Fibroblast of lung (primary cell): ENCODE measurements around the gene ZYG11B. TPM values are rescaled to one million over a fixed set of nuclear protein-coding genes. Genes with fewer than 3 reads are reported as not detected.

Source experiments
- DNase-seq, 2 donors: peaks; one replicate each; pipeline versions ENCODE4 v3.0.0 to v3.0.0-alpha.2; 2010; ENCODE audit warnings: low read depth in 2 of 2
- H2AFZ ChIP-seq: 2 replicates; pipeline ENCODE4 v1.5.1; 2012; ENCODE audit warnings: low read length, control low read depth, inconsistent platforms
- H3K27ac ChIP-seq: 2 replicates; pipeline ENCODE4 v1.5.1; 2011; ENCODE audit warnings: low read length, control low read depth; ENCODE audit not compliant: insufficient read depth
- H3K27me3 ChIP-seq: 2 replicates; pipeline ENCODE4 v1.5.1; 2011; ENCODE audit warnings: mild to moderate bottlenecking, low read length; ENCODE audit not compliant: control insufficient read depth, insufficient read depth
- H3K36me3 ChIP-seq: 2 replicates; pipeline ENCODE4 v1.5.1; 2011; ENCODE audit warnings: low read length; ENCODE audit not compliant: control insufficient read depth, insufficient read depth
- H3K4me1 ChIP-seq: 2 replicates; pipeline ENCODE4 v1.5.1; 2011; ENCODE audit warnings: low read length; ENCODE audit not compliant: control insufficient read depth, insufficient read depth; ENCODE audit errors: extremely low read depth
- H3K4me2 ChIP-seq: 2 replicates; pipeline ENCODE4 v1.5.1; 2011; ENCODE audit warnings: low read length, control low read depth; ENCODE audit not compliant: insufficient read depth; ENCODE audit errors: extremely low read depth
- H3K4me3 ChIP-seq, 4 experiments: fragments of 200-600 bp in 1 of 4; sonication (generic) in 1 of 4; replicated peaks in 1 of 4; 2 replicates each; pipeline ENCODE4 v1.5.1; 2011 to 2016; ENCODE audit warnings: low read length in 4 of 4, low read depth in 3 of 4, mild to moderate bottlenecking in 3 of 4, control low read depth in 2 of 4, inconsistent platforms in 1 of 4, mixed read lengths in 1 of 4; ENCODE audit not compliant: insufficient read depth in 1 of 4; ENCODE audit errors: control extremely low read depth in 1 of 4
- H3K79me2 ChIP-seq: 2 replicates; pipeline ENCODE4 v1.5.1; 2012; ENCODE audit warnings: mild to moderate bottlenecking, low read length, inconsistent platforms; ENCODE audit not compliant: control insufficient read depth, insufficient read depth
- H3K9ac ChIP-seq: 2 replicates; pipeline ENCODE4 v1.5.1; 2011; ENCODE audit warnings: mild to moderate bottlenecking, low read length, control low read depth; ENCODE audit not compliant: insufficient read depth
- H3K9me3 ChIP-seq: 2 replicates; pipeline ENCODE4 v1.5.1; 2012; ENCODE audit warnings: low read depth, low read length; ENCODE audit not compliant: control insufficient read depth, insufficient read depth
- H4K20me1 ChIP-seq: 2 replicates; pipeline ENCODE4 v1.5.1; 2011; ENCODE audit warnings: low read length; ENCODE audit not compliant: control insufficient read depth, insufficient read depth; ENCODE audit errors: extremely low read depth
- EZH2 ChIP-seq: IDR thresholded peaks from 2 replicates; pipeline ENCODE4 v1.5.1; 2012; ENCODE audit warnings: low read length, control low read depth, mild to moderate bottlenecking; ENCODE audit errors: missing control alignments
- polyA plus RNA-seq, 2 donors: library from polyadenylated mRNA; depleted of rRNA in 1 of 2; stranded (reverse) in 1 of 2; unstranded in 1 of 2; fragments of >200 nt; gene quantifications; 2 replicates each; pipeline ENCODE4 v1.2.1, GENCODE V29; 2011 to 2012; ENCODE audit warnings: missing spikeins in 1 of 2
- total RNA-seq: library from RNA; depleted of rRNA; stranded (reverse); fragments of >200 nt; gene quantifications from 2 replicates; pipeline ENCODE4 v1.2.1, GENCODE V29; 2014
- TF ChIP-seq, protein P1 (sequence below), 2 donors: IDR thresholded peaks in 1 of 2; conservative IDR thresholded peaks in 1 of 2; 1 replicate in 1 of 2; 2 replicates in 1 of 2; pipeline ENCODE4 v1.5.1; 2011 to 2012; ENCODE audit warnings: low read length in 2 of 2, control low read depth in 1 of 2, inconsistent platforms in 1 of 2, low read depth in 1 of 2, mild to moderate bottlenecking in 1 of 2

Gene ZYG11B
- total and polyA plus RNA-seq, 2 donors (not counting 1 experiment from before 2014, with no cell fraction given), result 30.2 to 50.7 TPM

DNA sequence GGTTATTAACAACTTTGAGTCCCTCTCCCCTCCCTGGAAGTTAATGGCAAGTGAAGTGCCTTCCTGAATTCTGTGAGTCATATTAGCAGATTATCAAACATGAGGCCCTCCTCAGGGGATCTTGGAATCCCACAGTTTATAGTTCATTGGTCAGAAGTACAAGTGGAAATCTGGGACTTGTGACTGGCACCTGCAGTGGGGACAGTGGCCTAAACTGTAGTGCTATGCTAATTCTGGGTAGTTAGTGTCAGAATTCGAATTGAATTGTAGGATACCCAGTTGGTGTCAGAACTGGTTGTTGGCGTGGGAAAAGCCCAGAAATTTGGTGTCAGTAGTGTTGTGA lies 26.2 kb downstream of the ZYG11B start:
- no peak overlapping the region for H3K27ac ChIP-seq
- H3K9me3 ChIP-seq, result no peaks in the 10 kb centered on the region
- no peaks in the 10 kb centered on the region for H4K20me1 ChIP-seq
- TF ChIP-seq, protein P1, sequence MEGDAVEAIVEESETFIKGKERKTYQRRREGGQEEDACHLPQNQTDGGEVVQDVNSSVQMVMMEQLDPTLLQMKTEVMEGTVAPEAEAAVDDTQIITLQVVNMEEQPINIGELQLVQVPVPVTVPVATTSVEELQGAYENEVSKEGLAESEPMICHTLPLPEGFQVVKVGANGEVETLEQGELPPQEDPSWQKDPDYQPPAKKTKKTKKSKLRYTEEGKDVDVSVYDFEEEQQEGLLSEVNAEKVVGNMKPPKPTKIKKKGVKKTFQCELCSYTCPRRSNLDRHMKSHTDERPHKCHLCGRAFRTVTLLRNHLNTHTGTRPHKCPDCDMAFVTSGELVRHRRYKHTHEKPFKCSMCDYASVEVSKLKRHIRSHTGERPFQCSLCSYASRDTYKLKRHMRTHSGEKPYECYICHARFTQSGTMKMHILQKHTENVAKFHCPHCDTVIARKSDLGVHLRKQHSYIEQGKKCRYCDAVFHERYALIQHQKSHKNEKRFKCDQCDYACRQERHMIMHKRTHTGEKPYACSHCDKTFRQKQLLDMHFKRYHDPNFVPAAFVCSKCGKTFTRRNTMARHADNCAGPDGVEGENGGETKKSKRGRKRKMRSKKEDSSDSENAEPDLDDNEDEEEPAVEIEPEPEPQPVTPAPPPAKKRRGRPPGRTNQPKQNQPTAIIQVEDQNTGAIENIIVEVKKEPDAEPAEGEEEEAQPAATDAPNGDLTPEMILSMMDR (conservative IDR thresholded peaks at IDR 0.05 in 1 of 2, IDR thresholded peaks at IDR 0.05 in 1 of 2; ENCODE audit: low read depth in 1 of 2, low read length in 2 of 2), result no peak
- TF ChIP-seq EZH2, result no peak
- H3K79me2 ChIP-seq, result peaks cover 2% of the 10 kb centered on the region
- H3K4me3 ChIP-seq, result no peak overlapping the region
- H3K27me3 ChIP-seq, result no peaks in the 10 kb centered on the region
- H3K4me2 ChIP-seq, result no peak overlapping the region
- H3K9ac ChIP-seq, result no peak overlapping the region
- H3K36me3 ChIP-seq, result no peaks in the 10 kb centered on the region
- H2AFZ ChIP-seq, result no peak overlapping the region
- H3K4me1 ChIP-seq, result peaks cover 2% of the 10 kb centered on the region
- DNase-seq, result peak in 1 of 2 donors; percentile 15

DNA sequence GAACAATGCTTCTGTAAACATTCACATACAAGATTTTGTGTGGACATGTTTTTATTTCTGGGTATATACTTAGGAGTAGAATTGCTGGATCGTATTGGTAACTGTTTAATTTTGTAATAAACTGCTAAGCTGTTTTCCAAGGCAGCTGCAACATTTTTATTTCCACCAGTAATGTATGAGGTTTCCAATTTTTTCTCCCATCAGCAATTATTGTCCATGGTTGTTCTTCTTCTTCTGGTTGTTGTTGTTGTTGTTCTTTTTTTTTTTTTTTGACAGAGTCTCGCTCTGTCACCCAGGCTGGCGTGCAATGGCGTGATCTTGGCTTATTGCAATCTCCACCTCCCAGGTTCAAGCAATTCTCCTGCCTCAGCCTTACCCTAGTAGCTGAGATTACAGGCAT lies 26.9 kb downstream of the ZYG11B start:
- Histone ChIP-seq H2AFZ (no peak overlapping the region), H3K4me3 (no peak overlapping the region), H3K36me3 (no peaks in the 10 kb centered on the region), H4K20me1 (no peaks in the 10 kb centered on the region), H3K9ac (no peak overlapping the region), H3K9me3 (no peaks in the 10 kb centered on the region), H3K27me3 (no peaks in the 10 kb centered on the region), H3K4me2 (no peak overlapping the region), H3K79me2 (peaks cover 2% of the 10 kb centered on the region), H3K27ac (no peak overlapping the region), H3K4me1 (peaks cover 2% of the 10 kb centered on the region)
- no peak for TF ChIP-seq EZH2
- TF ChIP-seq, protein P1 (conservative IDR thresholded peaks at IDR 0.05 in 1 of 2, IDR thresholded peaks at IDR 0.05 in 1 of 2; ENCODE audit: low read depth in 1 of 2, low read length in 2 of 2), result no peak
- no peak for DNase-seq

DNA sequence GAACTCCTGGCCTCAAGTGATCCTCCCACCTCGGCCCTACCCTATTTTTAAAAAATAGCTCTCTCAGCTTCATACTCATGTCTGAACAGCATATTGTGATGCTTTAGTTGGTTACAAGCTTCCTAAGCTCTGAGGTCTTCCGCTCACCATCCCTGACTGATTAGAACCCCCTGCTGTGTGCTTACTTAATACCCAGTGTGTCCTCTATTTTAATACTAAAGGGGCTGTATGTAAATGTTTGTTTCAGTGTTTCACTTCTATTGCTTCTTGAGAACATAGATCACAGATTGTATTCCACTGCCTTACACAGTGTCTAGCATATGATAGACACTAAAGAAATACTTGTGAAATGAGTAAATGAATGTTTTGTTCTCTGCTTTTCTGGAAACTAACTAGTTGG lies 29.8 kb downstream of the ZYG11B start:
- H3K4me3 ChIP-seq, result no peak overlapping the region
- peaks cover 2% of the 10 kb centered on the region for H3K79me2 ChIP-seq
- no peaks in the 10 kb centered on the region for H3K36me3 ChIP-seq
- H3K9me3 ChIP-seq, result no peaks in the 10 kb centered on the region
- H2AFZ ChIP-seq, result no peak overlapping the region
- no peak overlapping the region for H3K9ac ChIP-seq
- H4K20me1 ChIP-seq, result no peaks in the 10 kb centered on the region
- peaks cover 2% of the 10 kb centered on the region for H3K4me1 ChIP-seq
- no peak overlapping the region for H3K27ac ChIP-seq
- TF ChIP-seq, protein P1 (conservative IDR thresholded peaks at IDR 0.05 in 1 of 2, IDR thresholded peaks at IDR 0.05 in 1 of 2; ENCODE audit: low read depth in 1 of 2, low read length in 2 of 2), result no peak
- no peak for TF ChIP-seq EZH2
- DNase-seq, result no peak
- H3K27me3 ChIP-seq, result no peaks in the 10 kb centered on the region
- H3K4me2 ChIP-seq, result no peak overlapping the region
